ENCODE data around the gene C22orf23.

- TF ChIP-seq, protein P1, sequence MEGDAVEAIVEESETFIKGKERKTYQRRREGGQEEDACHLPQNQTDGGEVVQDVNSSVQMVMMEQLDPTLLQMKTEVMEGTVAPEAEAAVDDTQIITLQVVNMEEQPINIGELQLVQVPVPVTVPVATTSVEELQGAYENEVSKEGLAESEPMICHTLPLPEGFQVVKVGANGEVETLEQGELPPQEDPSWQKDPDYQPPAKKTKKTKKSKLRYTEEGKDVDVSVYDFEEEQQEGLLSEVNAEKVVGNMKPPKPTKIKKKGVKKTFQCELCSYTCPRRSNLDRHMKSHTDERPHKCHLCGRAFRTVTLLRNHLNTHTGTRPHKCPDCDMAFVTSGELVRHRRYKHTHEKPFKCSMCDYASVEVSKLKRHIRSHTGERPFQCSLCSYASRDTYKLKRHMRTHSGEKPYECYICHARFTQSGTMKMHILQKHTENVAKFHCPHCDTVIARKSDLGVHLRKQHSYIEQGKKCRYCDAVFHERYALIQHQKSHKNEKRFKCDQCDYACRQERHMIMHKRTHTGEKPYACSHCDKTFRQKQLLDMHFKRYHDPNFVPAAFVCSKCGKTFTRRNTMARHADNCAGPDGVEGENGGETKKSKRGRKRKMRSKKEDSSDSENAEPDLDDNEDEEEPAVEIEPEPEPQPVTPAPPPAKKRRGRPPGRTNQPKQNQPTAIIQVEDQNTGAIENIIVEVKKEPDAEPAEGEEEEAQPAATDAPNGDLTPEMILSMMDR (IDR thresholded peaks at IDR 0.05; ENCODE audit: insufficient read depth, low read length, poor library complexity, severe bottlenecking) = no peak
- no peak for TF ChIP-seq EZH2phosphoT487 (conservative IDR thresholded peaks at IDR 0.05; ENCODE audit: low read length)
Observed at GRCh38 chr22:37906364-37907008, 46.9 kb downstream of the C22orf23 start.
